Trophoblast cell (in vitro differentiated cells and primary cell): ENCODE data around the gene MYO1D.
"Not testable (repeated sequence)": the region's sequence is repeated elsewhere in the genome, so short reads cannot be mapped to it uniquely, and the experiment has no call there.

Experiments used
- DNase-seq, 2 donors: peaks; one replicate each; pipeline ENCODE4 v3.0.0-alpha.2; 2016
- H2AFZ ChIP-seq: 2 replicates; pipeline ENCODE4 v1.6.1; 2013; ENCODE audit warnings: low read length, moderate library complexity, mild to moderate bottlenecking; ENCODE audit not compliant: insufficient read depth, poor library complexity
- H2AK5ac ChIP-seq: 2 replicates; pipeline ENCODE4 v1.6.1; 2013; ENCODE audit warnings: mild to moderate bottlenecking, low read length
- H2BK120ac ChIP-seq: 2 replicates; pipeline ENCODE4 v1.6.1; 2013; ENCODE audit warnings: low read length, mild to moderate bottlenecking, moderate library complexity; ENCODE audit not compliant: insufficient read depth, poor library complexity
- H2BK12ac ChIP-seq: 2 replicates; pipeline ENCODE4 v1.6.1; 2013; ENCODE audit warnings: mild to moderate bottlenecking, low read length, moderate library complexity
- H2BK5ac ChIP-seq: 2 replicates; pipeline ENCODE4 v1.6.1; 2013; ENCODE audit warnings: low read length, low read depth, moderate library complexity, mild to moderate bottlenecking; ENCODE audit not compliant: poor library complexity
- H3K14ac ChIP-seq: 2 replicates; pipeline ENCODE4 v1.6.1; 2013; ENCODE audit warnings: mild to moderate bottlenecking, low read length
- H3K18ac ChIP-seq: 2 replicates; pipeline ENCODE4 v1.6.1; 2013; ENCODE audit warnings: mild to moderate bottlenecking, low read length
- H3K23ac ChIP-seq: 2 replicates; pipeline ENCODE4 v1.6.1; 2013; ENCODE audit warnings: low read length
- H3K27ac ChIP-seq: 2 replicates; pipeline ENCODE4 v1.5.1; 2013; ENCODE audit warnings: low read depth, mild to moderate bottlenecking, inconsistent platforms, low read length, moderate library complexity
- H3K27me3 ChIP-seq: 2 replicates; pipeline ENCODE4 v1.6.1; 2013; ENCODE audit warnings: inconsistent platforms, mild to moderate bottlenecking, low read length, moderate library complexity; ENCODE audit not compliant: insufficient read depth
- H3K36me3 ChIP-seq, 2 experiments: 1 replicate in 1 of 2; 2 replicates in 1 of 2; pipeline ENCODE4 v1.6.1; 2013; ENCODE audit warnings: low read length in 2 of 2, mild to moderate bottlenecking in 2 of 2, moderate library complexity in 1 of 2; ENCODE audit not compliant: insufficient read depth in 2 of 2, control insufficient read depth in 1 of 2
- H3K4ac ChIP-seq: 2 replicates; pipeline ENCODE4 v1.6.1; 2013; ENCODE audit warnings: low read depth, mild to moderate bottlenecking, low read length, moderate library complexity
- H3K4me1 ChIP-seq, 2 experiments: 1 replicate in 1 of 2; 2 replicates in 1 of 2; pipeline ENCODE4 v1.6.1; 2013; ENCODE audit warnings: low read length in 2 of 2, mild to moderate bottlenecking in 2 of 2, moderate library complexity in 1 of 2; ENCODE audit not compliant: insufficient read depth in 2 of 2, control insufficient read depth in 1 of 2
- H3K4me2 ChIP-seq: 2 replicates; pipeline ENCODE4 v1.6.1; 2013; ENCODE audit warnings: inconsistent platforms, mild to moderate bottlenecking, low read length, moderate library complexity
- H3K4me3 ChIP-seq: 2 replicates; pipeline ENCODE4 v1.5.1; 2013; ENCODE audit warnings: mild to moderate bottlenecking, low read depth, low read length, inconsistent platforms
- H3K79me1 ChIP-seq: one replicate; pipeline ENCODE4 v1.6.1; 2013; ENCODE audit warnings: low read length
- H3K79me2 ChIP-seq: 2 replicates; pipeline ENCODE4 v1.6.1; 2013; ENCODE audit warnings: low read length, mild to moderate bottlenecking; ENCODE audit not compliant: control insufficient read depth, insufficient read depth, poor library complexity
- H3K9ac ChIP-seq: 2 replicates; pipeline ENCODE4 v1.6.1; 2013; ENCODE audit warnings: mild to moderate bottlenecking, low read length
- H3K9me3 ChIP-seq: 2 replicates; pipeline ENCODE4 v1.6.1; 2013; ENCODE audit warnings: low read depth, mild to moderate bottlenecking, control low read depth, inconsistent platforms, low read length; ENCODE audit not compliant: insufficient read depth
- H4K12ac ChIP-seq: 2 replicates; pipeline ENCODE4 v1.6.1; 2013; ENCODE audit warnings: low read depth, mild to moderate bottlenecking, low read length, moderate library complexity
- H4K8ac ChIP-seq: 2 replicates; pipeline ENCODE4 v1.6.1; 2013; ENCODE audit warnings: low read depth, mild to moderate bottlenecking, low read length, moderate library complexity
- H4K91ac ChIP-seq: one replicate; pipeline ENCODE4 v1.6.1; 2013; ENCODE audit warnings: low read depth, mild to moderate bottlenecking, low read length, moderate library complexity
- WGBS: extraction: QIAGEN DNeasy Blood & Tissue Kit; methylation state at CpG from one replicate; pipeline ENCODE4 v1.1.7; 2013; ENCODE audit warnings: missing lambda C conversion rate; ENCODE audit not compliant: insufficient read length, insufficient coverage; ENCODE audit errors: extremely low coverage; 5-methylcytosine and 5-hydroxymethylcytosine counted together

Gene MYO1D

DNA sequence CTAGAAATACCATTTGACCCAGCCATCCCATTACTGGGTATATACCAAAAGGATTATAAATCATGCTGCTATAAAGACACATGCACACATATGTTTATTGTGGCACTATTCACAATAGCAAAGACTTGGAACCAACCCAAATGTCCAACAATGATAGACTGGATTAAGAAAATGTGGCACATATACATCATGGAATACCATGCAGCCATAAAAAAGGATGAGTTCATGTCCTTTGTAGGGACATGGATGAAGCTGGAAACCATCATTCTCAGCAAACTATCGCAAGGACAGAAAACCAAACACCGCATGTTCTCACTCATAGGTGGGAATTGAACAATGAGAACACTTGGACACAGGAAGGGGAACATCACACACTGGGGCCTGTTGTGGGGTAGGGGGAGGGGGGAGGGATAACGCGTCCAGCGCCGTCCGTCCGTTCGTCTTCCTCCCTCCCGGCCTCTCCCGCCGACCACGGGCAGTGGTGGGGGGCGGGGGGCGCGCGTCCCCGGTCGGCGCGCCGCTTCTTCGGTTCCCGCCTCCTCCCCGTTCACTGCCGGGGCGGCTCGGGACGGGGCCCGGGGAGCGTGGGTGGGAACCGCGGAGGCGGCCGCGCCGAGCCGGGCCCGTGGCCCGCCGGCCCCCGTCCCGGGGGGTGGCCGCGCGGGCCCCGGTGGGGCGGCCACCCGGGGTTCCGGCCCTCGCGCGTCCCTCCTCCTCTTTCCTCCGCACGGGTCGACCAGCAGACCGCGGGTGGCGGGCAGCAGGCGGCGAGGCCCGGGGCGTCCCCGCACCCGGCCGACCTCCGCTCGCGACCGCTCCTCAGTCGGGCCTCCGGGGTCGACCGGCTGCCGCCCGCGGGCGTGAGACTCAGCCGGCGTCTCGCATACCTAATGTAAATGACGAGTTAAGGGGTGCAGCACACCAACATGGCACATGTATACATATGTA is 54.7 kb downstream of the MYO1D start:
- H2BK5ac ChIP-seq = not testable (repeated sequence)

DNA sequence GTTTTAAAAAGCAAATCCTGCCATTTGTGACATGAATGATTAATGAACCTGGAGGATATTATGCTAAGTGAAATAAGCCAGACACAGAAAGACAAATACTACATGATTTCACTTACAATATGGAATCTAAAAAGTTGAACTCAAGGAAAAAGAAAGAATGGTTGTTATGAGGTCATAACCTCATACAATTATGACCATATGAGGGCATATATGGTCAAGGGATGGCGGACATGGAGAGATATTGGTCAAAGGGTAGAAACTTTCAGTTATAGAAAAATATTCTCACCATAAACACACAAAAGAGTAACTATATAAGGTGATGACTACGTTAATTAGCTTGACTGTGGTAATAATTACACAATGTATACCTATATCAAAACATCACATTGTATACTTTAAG is 56.5 kb downstream of the MYO1D start:
- Histone ChIP-seq H3K14ac (no peak overlapping the region), H3K27ac (no peak overlapping the region), H4K91ac (no peak overlapping the region), H3K23ac (no peak overlapping the region), H3K4me2 (no peak overlapping the region), H3K4me3 (no peak overlapping the region), H2BK12ac (no peak overlapping the region), H3K18ac (no peak overlapping the region), H3K4ac (no peak overlapping the region), H4K12ac (no peak overlapping the region), H3K79me2 (no peaks in the 10 kb centered on the region), H2AFZ (no peak overlapping the region), H2BK120ac (no peak overlapping the region), H2AK5ac (no peak overlapping the region), H3K27me3 (no peaks in the 10 kb centered on the region), H3K79me1 (no peaks in the 10 kb centered on the region), H4K8ac (no peak overlapping the region), H3K9me3 (no peaks in the 10 kb centered on the region), H2BK5ac (no peak overlapping the region), H3K4me1 (no peaks in the 10 kb centered on the region), H3K9ac (no peak overlapping the region), H3K36me3 (no peaks in the 10 kb centered on the region)
- DNase-seq = no peak
- WGBS = no CpG with 5 or more reads among the region's 2 CpGs

More for the DNA sequence above, 54.7 kb downstream of the MYO1D start:
- not testable (repeated sequence) for DNase-seq, H3K14ac ChIP-seq, H2AFZ ChIP-seq, H2BK12ac ChIP-seq, H4K91ac ChIP-seq, H3K23ac ChIP-seq, H3K18ac ChIP-seq, H3K4me3 ChIP-seq, H3K4me1 ChIP-seq, H3K9ac ChIP-seq, H2BK120ac ChIP-seq, H3K27ac ChIP-seq, H3K4ac ChIP-seq, H4K12ac ChIP-seq, H3K79me1 ChIP-seq, H3K79me2 ChIP-seq, H3K36me3 ChIP-seq, H3K9me3 ChIP-seq, H2AK5ac ChIP-seq, H4K8ac ChIP-seq, H3K27me3 ChIP-seq, H3K4me2 ChIP-seq
- WGBS = no CpG with 5 or more reads among the region's 82 CpGs

DNA sequence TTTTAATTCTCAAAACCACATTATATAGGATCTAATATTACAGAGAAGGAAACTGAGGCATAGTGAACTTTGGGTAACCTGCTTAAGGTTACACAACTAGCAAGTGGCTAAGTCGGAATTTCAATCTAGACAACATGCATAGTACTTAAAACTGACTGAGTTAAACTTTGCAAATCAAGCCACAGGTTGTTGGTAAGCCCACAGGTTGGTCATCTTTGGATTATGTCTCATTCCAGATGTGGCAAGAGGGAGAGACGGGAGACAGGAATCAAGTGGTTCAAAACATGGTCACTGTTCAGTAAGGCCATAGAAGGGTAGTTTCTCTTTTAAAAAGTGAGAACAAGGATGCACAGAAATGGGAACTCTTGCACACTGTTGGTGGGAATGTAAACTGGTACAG is 57.1 kb downstream of the MYO1D start:
- Histone ChIP-seq H4K91ac (no peak overlapping the region), H3K4me3 (no peak overlapping the region), H3K23ac (no peak overlapping the region), H3K14ac (no peak overlapping the region), H3K27me3 (no peaks in the 10 kb centered on the region), H3K79me1 (no peaks in the 10 kb centered on the region), H3K27ac (no peak overlapping the region), H3K18ac (no peak overlapping the region), H3K9ac (no peak overlapping the region), H2BK5ac (no peak overlapping the region), H2BK12ac (no peak overlapping the region), H2BK120ac (no peak overlapping the region), H3K4me2 (no peak overlapping the region), H4K8ac (no peak overlapping the region), H2AK5ac (no peak overlapping the region), H4K12ac (no peak overlapping the region), H3K4ac (no peak overlapping the region), H3K9me3 (no peaks in the 10 kb centered on the region), H3K4me1 (no peaks in the 10 kb centered on the region), H3K36me3 (no peaks in the 10 kb centered on the region), H2AFZ (no peak overlapping the region), H3K79me2 (no peaks in the 10 kb centered on the region)
- DNase-seq = no peak
- WGBS = no CpG with 5 or more reads among the region's 2 CpGs

DNA sequence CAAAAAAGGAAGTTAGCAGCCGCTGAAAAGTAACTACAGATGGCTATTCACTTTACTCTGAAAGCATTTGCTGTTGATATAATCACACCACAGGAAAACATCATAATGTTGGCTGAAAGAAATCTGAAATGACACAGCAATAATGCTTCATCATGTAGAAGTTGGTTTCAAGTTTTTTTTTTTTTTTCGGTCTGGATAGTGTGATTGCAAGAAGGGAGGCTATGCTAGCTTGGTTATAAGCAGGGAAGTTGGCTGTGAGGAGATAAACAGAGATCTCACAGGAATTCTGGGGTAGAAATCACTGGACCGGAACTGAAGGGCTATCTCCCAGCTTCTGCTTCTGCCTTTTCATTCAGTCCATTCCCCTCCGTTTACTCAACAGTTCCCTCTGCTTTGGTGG is 57.9 kb downstream of the MYO1D start:
- no peaks in the 10 kb centered on the region for H3K9me3 ChIP-seq
- no peak overlapping the region for H3K18ac ChIP-seq
- no peak for DNase-seq
- H2BK5ac ChIP-seq = no peak overlapping the region
- WGBS = no CpG with 5 or more reads among the region's 4 CpGs
- H3K27ac ChIP-seq = no peak overlapping the region
- H3K9ac ChIP-seq = no peak overlapping the region
- no peak overlapping the region for H3K23ac ChIP-seq
- no peaks in the 10 kb centered on the region for H3K79me2 ChIP-seq
- H3K14ac ChIP-seq = no peak overlapping the region
- H2AFZ ChIP-seq = no peak overlapping the region
- H3K79me1 ChIP-seq = no peaks in the 10 kb centered on the region
- H4K91ac ChIP-seq = no peak overlapping the region
- H3K4me2 ChIP-seq = no peak overlapping the region
- H3K36me3 ChIP-seq = no peaks in the 10 kb centered on the region
- H3K27me3 ChIP-seq = no peaks in the 10 kb centered on the region
- no peak overlapping the region for H3K4ac ChIP-seq
- H2BK120ac ChIP-seq = no peak overlapping the region
- no peak overlapping the region for H2BK12ac ChIP-seq
- no peak overlapping the region for H2AK5ac ChIP-seq
- no peak overlapping the region for H3K4me3 ChIP-seq
- H4K8ac ChIP-seq = no peak overlapping the region
- no peak overlapping the region for H4K12ac ChIP-seq
- no peaks in the 10 kb centered on the region for H3K4me1 ChIP-seq
